ENCODE results near the gene FYN.

FYN gene

GRCh38 chr6:111737065-111737521 lies 136.2 kb downstream of the FYN start:
- peaks cover 25% of the 10 kb centered on the region for H3K4me1 ChIP-seq (ENCODE audit: insufficient read depth, low read length)
- no peaks in the 10 kb centered on the region for H3K27me3 ChIP-seq (ENCODE audit: control insufficient read depth in 1 of 2, insufficient read depth in 2 of 2, low read length in 2 of 2)
- H3K27ac ChIP-seq (ENCODE audit: low read depth, low read length), result no peak overlapping the region
- no peak overlapping the region for H3K9ac ChIP-seq (ENCODE audit: low read length)
- H3K4me3 ChIP-seq (ENCODE audit: low read depth in 1 of 2, low read length in 2 of 2), result no peak overlapping the region
- peaks cover 6% of the 10 kb centered on the region for H3K9me3 ChIP-seq (ENCODE audit: low read length)
- no peaks in the 10 kb centered on the region for H3K36me3 ChIP-seq (ENCODE audit: insufficient read depth, low read length)

GRCh38 chr6:111736005-111736608 lies 137.1 kb downstream of the FYN start:
- H3K27me3 ChIP-seq (ENCODE audit: control insufficient read depth in 1 of 2, insufficient read depth in 2 of 2, low read length in 2 of 2), result no peaks in the 10 kb centered on the region
- H3K4me1 ChIP-seq (ENCODE audit: insufficient read depth, low read length), result peaks cover 25% of the 10 kb centered on the region
- H3K9ac ChIP-seq (ENCODE audit: low read length), result no peak overlapping the region
- H3K4me3 ChIP-seq (ENCODE audit: low read depth in 1 of 2, low read length in 2 of 2), result no peak overlapping the region
- H3K36me3 ChIP-seq (ENCODE audit: insufficient read depth, low read length), result no peaks in the 10 kb centered on the region
- H3K9me3 ChIP-seq (ENCODE audit: low read length), result peaks cover 6% of the 10 kb centered on the region
- H3K27ac ChIP-seq (ENCODE audit: low read depth, low read length), result no peak overlapping the region

- Histone ChIP-seq H3K4me1 (ENCODE audit: insufficient read depth, low read length) (peaks cover 25% of the 10 kb centered on the region), H3K27ac (ENCODE audit: low read depth, low read length) (no peak overlapping the region)
Measured at GRCh38 chr6:111734068-111735061, 138.9 kb downstream of the FYN start.

GRCh38 chr6:111732390-111732789 lies 140.9 kb downstream of the FYN start:
- no peaks in the 10 kb centered on the region for H3K27me3 ChIP-seq (ENCODE audit: control insufficient read depth in 1 of 2, insufficient read depth in 2 of 2, low read length in 2 of 2)
- H3K4me3 ChIP-seq (ENCODE audit: low read depth in 1 of 2, low read length in 2 of 2), result no peak overlapping the region
- no peak overlapping the region for H3K9ac ChIP-seq (ENCODE audit: low read length)
- no peaks in the 10 kb centered on the region for H3K36me3 ChIP-seq (ENCODE audit: insufficient read depth, low read length)
- peaks cover 25% of the 10 kb centered on the region for H3K4me1 ChIP-seq (ENCODE audit: insufficient read depth, low read length)
- H3K9me3 ChIP-seq (ENCODE audit: low read length), result peaks cover 6% of the 10 kb centered on the region
- no peak overlapping the region for H3K27ac ChIP-seq (ENCODE audit: low read depth, low read length)

More at GRCh38 chr6:111734068-111735061, 138.9 kb downstream of the FYN start:
- H3K4me3 ChIP-seq (ENCODE audit: low read depth in 1 of 2, low read length in 2 of 2), result no peak overlapping the region
- no peaks in the 10 kb centered on the region for H3K36me3 ChIP-seq (ENCODE audit: insufficient read depth, low read length)
- no peak overlapping the region for H3K9ac ChIP-seq (ENCODE audit: low read length)
- no peaks in the 10 kb centered on the region for H3K27me3 ChIP-seq (ENCODE audit: control insufficient read depth in 1 of 2, insufficient read depth in 2 of 2, low read length in 2 of 2)
- H3K9me3 ChIP-seq (ENCODE audit: low read length), result peaks cover 6% of the 10 kb centered on the region

- Histone ChIP-seq H3K4me3 (ENCODE audit: low read depth in 1 of 2, low read length in 2 of 2) (no peak overlapping the region), H3K36me3 (ENCODE audit: insufficient read depth, low read length) (no peaks in the 10 kb centered on the region), H3K9ac (ENCODE audit: low read length) (no peak overlapping the region), H3K27me3 (ENCODE audit: control insufficient read depth in 1 of 2, insufficient read depth in 2 of 2, low read length in 2 of 2) (no peaks in the 10 kb centered on the region), H3K27ac (ENCODE audit: low read depth, low read length) (no peak overlapping the region), H3K9me3 (ENCODE audit: low read length) (peaks cover 6% of the 10 kb centered on the region), H3K4me1 (ENCODE audit: insufficient read depth, low read length) (peaks cover 22% of the 10 kb centered on the region)
Measured at GRCh38 chr6:111731456-111732195, 141.6 kb downstream of the FYN start.

- Histone ChIP-seq H3K4me1 (ENCODE audit: insufficient read depth, low read length) (peaks cover 15% of the 10 kb centered on the region), H3K27ac (ENCODE audit: low read depth, low read length) (no peak overlapping the region), H3K4me3 (ENCODE audit: low read depth in 1 of 2, low read length in 2 of 2) (no peak overlapping the region), H3K27me3 (ENCODE audit: control insufficient read depth in 1 of 2, insufficient read depth in 2 of 2, low read length in 2 of 2) (no peaks in the 10 kb centered on the region), H3K36me3 (ENCODE audit: insufficient read depth, low read length) (no peaks in the 10 kb centered on the region), H3K9me3 (ENCODE audit: low read length) (peaks cover 6% of the 10 kb centered on the region), H3K9ac (ENCODE audit: low read length) (no peak overlapping the region)
Measured at GRCh38 chr6:111730864-111731263, 142.4 kb downstream of the FYN start.

GRCh38 chr6:111727802-111728201 lies 145.4 kb downstream of the FYN start:
- H3K4me1 ChIP-seq (ENCODE audit: insufficient read depth, low read length), result peaks cover 20% of the 10 kb centered on the region
- H3K9ac ChIP-seq (ENCODE audit: low read length), result no peak overlapping the region
- H3K27ac ChIP-seq (ENCODE audit: low read depth, low read length), result no peak overlapping the region
- H3K27me3 ChIP-seq (ENCODE audit: control insufficient read depth in 1 of 2, insufficient read depth in 2 of 2, low read length in 2 of 2), result no peaks in the 10 kb centered on the region
- H3K4me3 ChIP-seq (ENCODE audit: low read depth in 1 of 2, low read length in 2 of 2), result no peak overlapping the region
- peaks cover 6% of the 10 kb centered on the region for H3K9me3 ChIP-seq (ENCODE audit: low read length)
- no peaks in the 10 kb centered on the region for H3K36me3 ChIP-seq (ENCODE audit: insufficient read depth, low read length)

- H3K36me3 ChIP-seq (ENCODE audit: insufficient read depth, low read length), result no peaks in the 10 kb centered on the region
- H3K9me3 ChIP-seq (ENCODE audit: low read length), result no peaks in the 10 kb centered on the region
- no peak overlapping the region for H3K4me3 ChIP-seq (ENCODE audit: low read depth in 1 of 2, low read length in 2 of 2)
- H3K27ac ChIP-seq (ENCODE audit: low read depth, low read length), result no peak overlapping the region
- H3K4me1 ChIP-seq (ENCODE audit: insufficient read depth, low read length), result peaks cover 20% of the 10 kb centered on the region
- no peaks in the 10 kb centered on the region for H3K27me3 ChIP-seq (ENCODE audit: control insufficient read depth in 1 of 2, insufficient read depth in 2 of 2, low read length in 2 of 2)
- H3K9ac ChIP-seq (ENCODE audit: low read length), result no peak overlapping the region
Measured at GRCh38 chr6:111727041-111727440, 146.2 kb downstream of the FYN start.

- Histone ChIP-seq H3K4me1 (ENCODE audit: insufficient read depth, low read length) (peaks cover 20% of the 10 kb centered on the region), H3K4me3 (ENCODE audit: low read depth in 1 of 2, low read length in 2 of 2) (no peak overlapping the region), H3K36me3 (ENCODE audit: insufficient read depth, low read length) (no peaks in the 10 kb centered on the region), H3K27me3 (ENCODE audit: control insufficient read depth in 1 of 2, insufficient read depth in 2 of 2, low read length in 2 of 2) (no peaks in the 10 kb centered on the region), H3K9ac (ENCODE audit: low read length) (no peak overlapping the region), H3K27ac (ENCODE audit: low read depth, low read length) (no peak overlapping the region), H3K9me3 (ENCODE audit: low read length) (no peaks in the 10 kb centered on the region)
Measured at GRCh38 chr6:111725446-111726112, 147.7 kb downstream of the FYN start.

- H3K27ac ChIP-seq (ENCODE audit: low read depth, low read length), result no peak overlapping the region
- H3K27me3 ChIP-seq (ENCODE audit: control insufficient read depth in 1 of 2, insufficient read depth in 2 of 2, low read length in 2 of 2), result no peaks in the 10 kb centered on the region
- H3K9me3 ChIP-seq (ENCODE audit: low read length), result no peaks in the 10 kb centered on the region
- peaks cover 1% of the 10 kb centered on the region for H3K36me3 ChIP-seq (ENCODE audit: insufficient read depth, low read length)
- H3K4me3 ChIP-seq (ENCODE audit: low read depth in 1 of 2, low read length in 2 of 2), result no peak overlapping the region
- H3K9ac ChIP-seq (ENCODE audit: low read length), result no peak overlapping the region
- H3K4me1 ChIP-seq (ENCODE audit: insufficient read depth, low read length), result peaks cover 20% of the 10 kb centered on the region
Measured at GRCh38 chr6:111724505-111724904, 148.7 kb downstream of the FYN start.

GRCh38 chr6:111724039-111724438 lies 149.2 kb downstream of the FYN start:
- Histone ChIP-seq H3K9me3 (ENCODE audit: low read length) (no peaks in the 10 kb centered on the region), H3K27ac (ENCODE audit: low read depth, low read length) (no peak overlapping the region), H3K4me1 (ENCODE audit: insufficient read depth, low read length) (peaks cover 20% of the 10 kb centered on the region), H3K36me3 (ENCODE audit: insufficient read depth, low read length) (peaks cover 4% of the 10 kb centered on the region), H3K9ac (ENCODE audit: low read length) (no peak overlapping the region), H3K27me3 (ENCODE audit: control insufficient read depth in 1 of 2, insufficient read depth in 2 of 2, low read length in 2 of 2) (no peaks in the 10 kb centered on the region), H3K4me3 (ENCODE audit: low read depth in 1 of 2, low read length in 2 of 2) (no peak overlapping the region)
